COLO668 (cell line): Measurements from ENCODE around the gene PIK3AP1.
A peak's percentile ranks its signal among the peaks of the same experiment; 100 is the strongest.

Experiments used
- DNase-seq: peaks from one replicate; lab custom pipeline; 2025; ENCODE audit not compliant: unreplicated experiment; lab: John Stamatoyannopoulos, UW

PIK3AP1 gene

DNA sequence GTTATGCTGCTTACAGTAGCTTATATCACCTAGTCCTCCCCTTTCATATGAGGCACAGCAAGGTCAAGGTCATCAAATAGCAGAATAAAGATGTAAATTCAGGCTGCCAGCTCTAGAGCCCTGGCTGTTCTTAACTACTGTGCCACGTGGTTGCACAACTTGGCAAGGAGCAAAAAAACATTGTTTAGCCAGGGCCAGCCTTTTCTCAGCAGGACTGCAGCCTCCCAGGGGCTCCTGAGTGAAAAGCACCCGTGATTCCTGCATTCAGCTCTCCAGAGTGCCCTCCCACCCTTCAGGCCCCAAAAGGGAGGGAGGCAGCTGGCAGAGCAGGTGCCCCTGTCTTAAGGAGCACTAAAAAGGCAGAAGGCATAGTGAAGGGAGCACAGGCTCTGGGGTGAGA lies 101.7 kb downstream of the PIK3AP1 start:
- no peak for DNase-seq

DNA sequence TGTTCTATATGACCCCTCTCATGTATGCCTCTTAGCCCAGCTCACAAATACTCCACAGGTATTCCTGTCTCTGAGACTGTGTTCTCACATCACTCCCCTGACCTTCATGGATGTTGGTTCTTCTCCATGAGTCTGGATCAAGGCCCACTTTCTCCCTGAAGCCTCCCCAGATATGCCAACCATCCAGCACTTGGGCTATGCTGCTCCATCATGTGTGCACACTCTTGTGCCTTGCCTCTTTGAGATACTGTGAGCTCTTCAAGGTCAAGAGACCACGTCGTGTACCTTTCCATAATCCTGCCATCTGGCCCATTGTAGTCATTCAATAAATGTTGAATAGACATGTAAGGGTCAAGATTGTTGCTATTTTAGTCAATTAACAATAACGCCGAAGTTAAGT lies 103.4 kb downstream of the PIK3AP1 start:
- DNase-seq, result no peak

DNA sequence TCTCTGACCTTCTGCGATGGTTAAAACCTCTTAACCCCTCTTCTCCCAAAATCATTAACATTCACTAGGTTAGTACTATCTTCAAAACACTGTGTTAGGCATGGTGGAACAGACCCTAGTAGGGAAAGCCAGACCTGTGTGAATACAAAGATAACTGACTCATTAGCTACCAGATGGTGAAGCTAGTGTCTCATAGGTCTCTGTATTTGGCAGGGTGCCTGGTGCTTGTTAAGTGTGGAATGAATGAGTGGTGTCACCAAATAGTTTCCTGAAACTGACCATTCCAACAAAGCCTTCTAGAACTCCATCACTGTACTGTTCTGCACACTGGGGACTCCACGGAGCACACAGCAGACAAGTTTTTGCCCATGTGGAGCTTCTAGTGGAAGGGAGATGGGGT lies 105.8 kb downstream of the PIK3AP1 start:
- peak; percentile 72 for DNase-seq

DNA sequence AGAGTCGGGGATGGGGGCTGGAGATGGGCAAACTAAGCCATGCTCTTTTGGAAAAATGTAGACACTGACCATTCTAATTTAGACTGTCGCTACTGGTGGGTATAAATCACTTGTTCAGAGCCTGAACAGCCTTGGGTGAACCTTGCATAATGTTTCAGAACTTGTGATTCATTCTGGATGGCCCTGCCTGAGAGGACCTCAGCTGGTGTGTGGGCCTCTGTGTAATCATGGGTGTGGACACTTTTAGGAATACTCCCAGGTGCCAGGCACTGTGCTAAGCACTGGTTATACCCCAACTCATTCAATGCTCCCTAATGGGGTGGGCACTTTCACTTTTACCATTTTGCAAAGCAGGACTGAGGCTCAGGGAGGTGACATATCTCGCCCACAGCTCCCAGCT lies 106.7 kb downstream of the PIK3AP1 start:
- no peak for DNase-seq

DNA sequence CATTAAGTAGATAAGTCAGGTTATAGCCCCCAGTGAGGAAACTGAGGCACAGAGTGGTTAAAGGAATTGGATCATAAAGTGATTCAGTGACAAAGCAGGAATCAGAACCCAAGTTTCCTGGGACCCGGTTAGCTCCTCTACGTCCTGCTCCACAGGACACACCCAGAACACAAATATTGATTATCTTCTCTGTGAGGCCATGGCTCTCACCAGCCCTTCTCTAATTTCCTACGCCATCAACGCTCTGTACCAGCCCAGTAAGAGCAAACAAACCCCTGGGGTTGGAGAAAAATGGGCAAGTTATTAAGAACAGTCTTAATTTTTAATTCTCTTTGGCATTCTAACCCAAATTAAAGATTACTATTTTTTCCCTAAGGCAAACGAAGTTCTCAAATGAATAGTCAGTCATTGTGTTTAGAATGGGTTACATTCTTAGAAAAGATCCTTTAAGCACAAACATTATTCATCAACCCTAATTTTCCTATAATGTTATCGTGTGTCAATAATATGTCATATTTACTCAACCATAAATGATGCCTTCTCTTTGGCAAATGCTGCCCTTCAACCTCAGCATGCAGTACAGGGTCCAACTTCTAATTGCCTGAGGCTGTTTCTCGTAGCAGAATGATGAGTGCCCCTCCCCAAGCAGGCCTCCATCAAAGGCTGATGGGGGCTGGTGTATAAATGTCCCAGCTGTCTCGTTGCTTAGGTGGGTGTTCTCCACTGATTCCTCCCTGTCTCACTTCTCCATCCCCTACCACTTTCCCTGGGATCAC lies 108.1 kb downstream of the PIK3AP1 start:
- DNase-seq, result peak; percentile 58

DNA sequence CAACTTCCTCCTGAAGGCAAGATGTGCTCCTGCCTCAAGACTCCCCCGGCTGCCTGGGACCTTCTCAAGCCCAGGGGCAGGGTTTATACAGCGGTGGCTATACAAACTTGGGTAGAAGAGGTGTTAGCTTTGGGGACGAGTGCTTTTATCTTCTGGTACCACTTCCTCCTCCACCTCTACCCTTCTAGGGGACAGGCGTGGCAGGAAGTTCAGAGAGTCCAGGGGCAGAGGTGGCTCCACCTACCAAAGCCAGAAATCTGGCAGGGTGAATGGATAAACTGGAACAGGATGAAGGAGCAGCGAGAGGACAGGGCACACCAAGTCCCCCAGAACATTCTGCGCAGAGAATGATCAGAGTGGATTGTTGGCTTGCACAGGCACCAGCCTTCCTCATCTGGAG lies 109.5 kb downstream of the PIK3AP1 start:
- peak; percentile 4 for DNase-seq

DNA sequence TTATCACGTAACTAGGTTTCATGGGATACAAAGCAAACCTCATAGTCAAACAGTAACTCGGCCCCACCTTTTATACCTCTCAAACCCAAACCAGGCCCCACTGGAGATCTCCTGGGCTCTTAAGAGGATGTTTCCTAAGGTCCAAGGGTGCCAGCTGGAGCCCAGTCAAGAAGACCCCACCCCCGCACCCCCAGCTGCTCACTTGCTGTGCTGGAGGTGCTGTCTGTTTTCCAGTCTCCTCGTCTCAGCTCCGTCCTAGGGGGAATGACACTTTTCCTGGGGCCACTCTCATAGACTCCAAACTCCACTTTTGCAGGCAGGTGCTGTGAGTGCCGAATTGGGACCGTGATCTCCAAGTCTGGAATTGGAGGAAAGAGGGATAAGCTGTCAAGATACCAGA lies 110.8 kb downstream of the PIK3AP1 start:
- peak; percentile 10 for DNase-seq

DNA sequence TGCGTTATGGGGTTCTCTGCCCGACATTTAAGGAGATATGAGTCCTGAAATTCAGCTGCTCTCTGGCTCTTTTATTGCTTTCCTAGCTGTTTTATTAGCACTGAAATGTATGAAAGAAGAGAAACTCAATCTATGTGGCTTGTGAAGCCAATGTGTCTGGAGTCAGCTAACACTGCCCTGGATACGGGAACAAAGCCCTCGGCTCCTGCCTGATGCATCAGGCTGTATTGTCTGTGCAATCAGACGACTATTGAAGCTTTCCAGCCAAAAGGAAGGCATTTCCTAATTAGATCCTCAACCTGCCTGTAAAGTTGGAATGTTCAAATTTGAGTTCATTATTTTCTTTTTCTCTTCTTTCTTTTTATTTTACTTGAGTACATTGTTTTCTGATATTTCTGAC lies 111.5 kb downstream of the PIK3AP1 start:
- no peak for DNase-seq

DNA sequence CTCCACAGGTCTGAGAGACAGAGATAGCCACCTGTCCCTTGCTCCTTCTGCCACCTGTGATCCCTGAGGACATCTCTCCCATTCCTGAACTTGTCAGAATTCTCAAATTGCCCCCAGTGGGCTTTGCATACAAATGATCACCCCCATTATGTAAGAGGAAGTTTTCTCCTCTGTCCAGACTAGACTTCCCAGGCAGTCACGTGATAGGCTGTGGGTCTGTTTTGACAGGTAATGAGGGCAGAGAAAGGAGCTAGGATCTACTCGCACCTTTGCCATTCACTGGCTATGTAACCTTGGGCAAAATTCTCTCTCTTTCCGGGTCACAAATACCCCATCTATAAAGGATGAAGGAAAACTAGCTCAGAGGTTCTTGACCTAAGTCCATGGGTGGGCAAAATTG lies 112.1 kb downstream of the PIK3AP1 start:
- DNase-seq, result no peak

DNA sequence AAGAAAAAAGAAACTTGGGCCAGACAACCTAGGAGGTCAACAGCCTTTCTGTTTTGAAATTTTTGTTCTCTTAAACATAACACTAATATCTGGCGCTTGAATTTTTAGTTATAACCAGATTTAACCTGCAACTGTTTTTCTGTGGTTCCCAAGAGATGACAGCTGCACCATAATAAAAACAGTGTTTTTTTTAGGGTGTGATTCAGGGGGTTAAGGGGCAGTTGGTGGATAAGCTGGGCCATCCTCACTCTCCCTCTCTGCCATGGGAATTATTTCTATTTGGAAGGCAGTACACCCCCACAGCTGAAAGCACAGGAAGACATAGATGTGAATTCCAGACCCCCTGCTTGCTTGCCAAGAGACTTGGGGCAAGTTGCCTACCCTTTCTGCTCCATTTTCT lies 113.4 kb downstream of the PIK3AP1 start:
- no peak for DNase-seq

DNA sequence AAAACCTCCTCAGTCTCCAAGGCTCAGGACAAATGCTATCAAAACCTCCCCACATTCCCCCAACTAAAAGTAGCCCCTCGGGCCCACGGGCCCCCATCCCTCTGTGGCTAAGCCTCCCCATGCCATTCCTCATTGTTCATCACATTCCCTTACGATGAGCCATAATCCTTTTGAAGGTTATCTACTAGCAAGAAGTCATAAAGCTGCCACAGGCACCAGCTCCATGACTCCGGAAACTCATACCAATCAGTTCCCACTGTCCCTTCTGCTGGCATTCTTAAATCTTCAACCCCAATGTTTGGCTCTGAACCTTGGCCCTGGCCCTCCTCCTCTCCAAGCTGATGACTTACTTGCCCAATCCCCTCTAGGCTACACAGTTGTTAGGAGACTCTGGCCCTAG lies 114.1 kb downstream of the PIK3AP1 start:
- DNase-seq, result no peak

DNA sequence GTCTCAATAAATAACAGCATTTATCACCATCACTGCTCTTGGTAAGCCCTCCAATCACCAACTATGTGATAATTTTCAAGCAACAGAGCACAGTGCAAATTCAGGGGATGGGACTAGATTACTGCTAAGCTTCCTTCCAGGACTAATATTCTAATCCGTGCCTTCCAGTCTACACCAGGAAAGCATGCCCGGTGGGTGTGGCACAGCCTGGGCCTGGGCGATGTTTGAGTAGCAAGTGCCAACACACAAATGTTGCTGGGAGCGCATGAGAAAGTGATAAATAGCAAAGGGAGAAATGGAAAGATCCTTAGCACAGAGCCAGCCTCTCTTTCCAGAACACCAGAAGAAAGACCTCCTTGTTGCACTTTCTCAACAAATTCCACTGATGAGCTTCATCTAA lies 120.0 kb downstream of the PIK3AP1 start:
- no peak for DNase-seq

DNA sequence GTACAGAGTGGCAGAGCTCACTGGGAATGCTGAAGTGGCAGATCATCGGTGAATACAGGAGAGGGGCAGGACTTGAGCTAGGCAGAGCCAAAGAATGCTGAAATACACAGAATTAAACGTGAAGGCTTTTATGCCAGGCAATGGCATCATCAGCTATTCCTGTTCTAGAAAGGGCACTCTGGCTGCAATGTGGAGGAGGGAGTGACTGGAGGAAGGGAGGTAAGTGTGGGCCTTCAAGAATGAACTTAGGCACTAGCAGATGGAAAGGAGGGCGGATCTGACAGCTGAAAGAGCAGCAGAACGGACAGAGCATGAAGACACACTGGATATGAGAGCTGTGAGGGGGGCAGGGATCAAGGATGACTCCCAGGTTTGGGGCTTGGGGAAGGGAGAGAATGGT lies 121.5 kb downstream of the PIK3AP1 start:
- DNase-seq, result no peak

DNA sequence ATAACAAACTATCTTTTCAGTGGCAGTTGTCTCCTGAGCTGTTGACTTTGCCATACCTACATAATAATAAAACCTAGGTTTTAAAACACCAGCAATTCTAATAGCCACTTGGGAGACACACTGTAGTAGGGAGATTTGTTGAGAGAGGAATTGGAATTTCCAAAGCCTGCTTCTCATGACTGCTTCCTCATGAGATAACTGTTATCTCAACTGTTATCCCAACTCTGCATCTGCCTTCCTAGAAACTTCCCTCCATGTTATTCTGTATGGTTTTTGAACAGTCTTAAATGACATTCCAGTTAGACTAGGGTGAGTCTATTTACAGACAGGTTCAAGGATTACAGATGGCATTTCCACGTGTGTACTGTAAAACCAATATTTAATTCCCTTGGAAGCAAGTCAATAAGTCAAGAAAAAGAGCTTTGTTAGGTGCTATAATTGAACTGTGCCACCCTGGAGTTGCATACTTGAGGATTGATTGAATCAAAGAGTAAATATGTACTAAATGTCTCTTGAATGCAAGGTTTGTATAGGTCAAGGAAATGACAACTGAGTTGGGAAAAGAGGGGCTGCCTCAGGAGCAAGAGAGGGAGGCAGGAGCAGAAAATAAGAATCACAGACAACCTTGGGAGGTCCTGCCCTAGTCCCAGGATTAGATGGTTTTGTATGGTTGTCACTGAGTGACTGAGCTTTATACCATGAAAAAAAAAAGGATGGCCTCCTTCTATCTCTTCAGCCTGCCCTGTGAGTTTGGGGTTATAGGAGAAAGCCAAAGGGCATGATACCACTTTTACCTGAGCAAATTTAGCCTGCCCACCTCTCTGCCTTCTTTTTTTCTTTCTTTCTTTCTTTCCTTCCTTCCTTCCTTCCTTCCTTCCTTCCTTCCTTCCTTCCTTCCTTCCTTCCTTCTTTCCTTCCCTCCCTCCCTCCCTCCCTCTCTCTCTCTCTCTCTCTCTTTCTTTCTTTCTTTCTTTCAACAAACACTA lies 123.6 kb downstream of the PIK3AP1 start:
- DNase-seq, result no peak

DNA sequence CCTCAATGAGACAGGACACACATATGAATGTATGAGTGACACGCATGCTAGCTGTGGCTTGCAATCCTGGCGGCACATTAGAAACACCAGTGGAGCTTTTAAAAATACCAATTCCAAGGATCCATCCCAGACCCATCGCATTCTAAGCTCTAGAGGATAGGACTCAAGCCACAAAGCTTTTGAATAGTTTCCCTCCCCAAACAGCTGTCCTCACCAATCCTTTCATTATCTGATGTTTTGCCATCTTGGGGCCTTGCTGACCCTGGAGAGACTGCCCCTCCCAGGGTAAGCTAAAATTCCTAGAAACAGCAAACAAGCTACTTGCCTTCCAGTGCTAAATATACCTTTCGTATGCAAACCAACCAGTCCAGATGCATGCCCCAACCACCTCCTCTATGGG lies 124.6 kb downstream of the PIK3AP1 start:
- DNase-seq, result no peak

DNA sequence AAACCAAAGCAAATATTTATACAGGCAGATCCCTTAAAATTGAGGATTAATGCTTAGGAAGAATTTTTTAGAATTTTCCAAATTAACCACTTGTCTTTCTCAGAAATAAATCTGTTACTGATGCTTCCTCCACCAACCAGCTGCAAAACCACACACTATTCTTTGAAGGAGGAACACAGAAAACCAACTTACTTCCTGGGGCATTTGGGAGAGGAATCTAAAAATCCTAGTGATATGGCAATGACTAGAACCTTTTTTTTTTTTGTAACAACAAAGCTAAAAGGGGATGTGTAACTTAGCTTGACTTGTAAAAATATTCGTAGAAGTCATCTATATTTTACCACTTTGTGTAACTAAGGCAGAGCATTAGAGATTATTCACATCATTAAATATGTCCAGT lies 128.4 kb downstream of the PIK3AP1 start:
- DNase-seq, result no peak

DNA sequence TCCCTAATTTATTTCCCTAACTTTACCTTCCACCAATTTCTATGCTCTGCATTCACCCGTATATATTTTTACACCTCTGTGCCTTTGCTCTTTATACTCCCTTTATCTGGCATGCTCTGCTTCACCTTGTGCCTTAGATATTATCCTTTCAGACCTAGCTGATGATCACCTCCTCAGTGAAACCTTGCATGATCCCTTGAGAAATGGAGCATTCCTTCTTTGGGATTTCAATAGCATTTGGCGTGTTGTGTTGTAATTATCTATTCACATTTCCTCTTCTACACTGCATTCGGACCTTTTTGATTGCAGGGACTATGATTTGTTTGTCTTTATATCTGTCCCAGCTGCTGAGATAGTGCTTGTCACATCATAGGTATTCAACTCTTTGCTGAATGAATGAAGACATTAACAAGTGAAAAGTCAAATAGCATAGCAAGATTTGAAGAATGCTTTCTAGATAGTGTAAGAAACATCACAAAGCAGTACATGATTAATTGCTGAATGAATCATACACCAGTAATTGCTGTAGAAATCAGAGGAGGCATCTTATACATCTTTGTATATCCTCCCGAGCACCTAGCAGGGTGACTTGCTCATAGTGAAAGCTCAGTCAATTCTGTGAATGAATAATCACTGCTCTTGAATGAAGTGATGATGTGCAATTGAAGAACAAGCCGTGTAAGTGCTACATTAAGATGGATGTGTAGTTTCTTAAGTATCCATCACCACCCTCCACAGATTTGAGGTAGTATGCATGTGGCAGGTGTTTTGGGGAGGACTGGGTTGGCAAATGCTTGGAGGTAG lies 131.5 kb downstream of the PIK3AP1 start:
- no peak for DNase-seq

DNA sequence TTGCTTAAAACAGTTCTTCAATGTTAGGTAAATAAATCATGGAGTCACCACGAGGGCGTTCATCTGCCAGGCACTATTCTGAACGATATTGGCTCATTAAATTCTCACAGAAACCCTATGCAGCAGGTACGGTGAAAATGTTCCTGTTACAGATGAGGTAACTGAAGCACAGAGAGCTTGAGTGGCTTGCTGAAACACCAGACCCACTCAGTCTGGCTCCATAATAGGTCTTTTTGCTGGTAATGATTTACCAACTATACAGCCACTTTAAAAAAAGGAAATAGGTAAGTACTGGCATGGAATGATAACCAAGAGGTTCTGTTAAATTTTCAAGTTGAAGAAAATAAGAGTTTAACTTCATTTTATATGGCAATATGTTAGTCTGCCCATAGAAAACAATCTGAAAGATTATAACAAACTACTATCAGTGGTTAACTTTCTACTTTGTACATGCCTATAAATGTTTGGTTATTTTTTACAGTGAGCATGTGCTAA lies 132.2 kb downstream of the PIK3AP1 start:
- DNase-seq, result peak; percentile 9

DNA sequence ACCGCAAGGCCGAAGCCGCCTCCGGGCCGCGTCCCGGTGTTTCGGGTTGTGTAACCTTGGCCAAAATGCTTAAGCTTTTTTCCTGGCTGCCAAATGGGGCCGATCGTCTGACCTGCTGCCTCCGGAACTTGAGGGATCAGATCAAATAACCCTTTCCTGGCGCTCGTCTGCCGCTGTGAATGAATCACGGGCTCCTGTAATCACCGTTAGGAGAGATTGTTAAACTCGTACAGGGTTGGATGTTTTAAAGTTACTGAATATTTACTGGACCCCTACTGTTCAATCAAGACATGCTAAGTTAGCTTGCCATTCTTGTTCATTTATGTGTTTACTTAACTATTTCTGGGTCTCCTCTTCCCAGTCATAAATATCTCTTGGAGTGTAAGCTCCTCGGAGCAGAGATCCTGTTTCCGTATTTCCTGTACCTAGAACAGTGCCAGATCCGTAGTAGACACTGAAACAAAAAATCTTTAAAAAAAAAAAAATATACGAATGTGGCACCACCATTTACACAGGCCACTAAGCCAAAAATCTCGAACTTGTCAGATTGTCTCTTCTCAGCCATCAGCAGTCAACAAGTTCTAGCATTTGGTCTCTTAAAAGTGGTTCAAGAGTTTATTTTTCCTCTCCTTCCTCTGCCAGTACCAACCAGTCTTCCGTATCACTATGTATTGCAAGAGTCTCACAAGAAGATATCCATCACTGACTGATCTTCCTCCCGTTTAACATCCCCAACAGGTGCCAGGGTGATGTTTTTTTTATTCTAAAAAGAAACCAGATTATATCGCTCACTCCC lies 132.9 kb downstream of the PIK3AP1 start:
- DNase-seq, result no peak
